GM06990 (cell line): ENCODE results near the gene PGBD1.

Experiments used
- DNase-seq: peaks from one replicate; pipeline ENCODE4 v3.0.0-alpha.2; 2011; ENCODE audit not compliant: insufficient read length; ENCODE audit errors: extremely low read depth
- H3K27me3 ChIP-seq: replicated peaks from 2 replicates; pipeline ENCODE4 v1.6.0; 2011; ENCODE audit warnings: low read length; ENCODE audit not compliant: control insufficient read depth, insufficient read depth
- H3K36me3 ChIP-seq: 2 replicates; pipeline ENCODE4 v1.5.1; 2011; ENCODE audit warnings: low read length; ENCODE audit not compliant: control insufficient read depth, insufficient read depth
- H3K4me3 ChIP-seq: replicated peaks from 2 replicates; pipeline ENCODE4 v1.5.1; 2011; ENCODE audit warnings: low read depth, mild to moderate bottlenecking, control low read depth, low read length
- CTCF ChIP-seq: IDR thresholded peaks from 2 replicates; pipeline ENCODE4 v1.5.1; 2011; ENCODE audit warnings: low read length, control low read depth, mild to moderate bottlenecking, inconsistent platforms; ENCODE audit not compliant: insufficient read depth, poor library complexity, severe bottlenecking

The PGBD1 gene

GRCh38 chr6:28349892-28350737 lies 68.7 kb downstream of the PGBD1 start, which contains the start of gene ZKSCAN3:
Gene ZKSCAN3, plus strand, starts transcription at chr6:28349947. Its CDS starts 9,640 bp downstream, at chr6:28359587.
- no peak for TF ChIP-seq CTCF
- Histone ChIP-seq H3K36me3 (no peaks in the 10 kb centered on the region), H3K27me3 (no peaks in the 10 kb centered on the region), H3K4me3 (peak within 1 kb of the TSS; percentile 70)
- peak; percentile 81 for DNase-seq

- DNase-seq: no peak
- peak overlapping the region; percentile 70 for H3K4me3 ChIP-seq
Observed at GRCh38 chr6:28351087-28351486, 69.7 kb downstream of the PGBD1 start.

GRCh38 chr6:28351493-28351925 lies 70.1 kb downstream of the PGBD1 start:
- no peak for DNase-seq
- Histone ChIP-seq H3K4me3 (no peak overlapping the region), H3K36me3 (no peaks in the 10 kb centered on the region), H3K27me3 (no peaks in the 10 kb centered on the region)
- TF ChIP-seq CTCF: no peak

More at GRCh38 chr6:28351087-28351486, 69.7 kb downstream of the PGBD1 start:
- TF ChIP-seq CTCF: no peak
- H3K36me3 ChIP-seq: no peaks in the 10 kb centered on the region
- no peaks in the 10 kb centered on the region for H3K27me3 ChIP-seq
